WERI-Rb-1 (cell line): Measurements from ENCODE around the gene IFT52.

Experiments used
- DNase-seq: peaks from one replicate; pipeline ENCODE4 v3.0.0-alpha.2; 2020
- H3K27ac ChIP-seq: fragments of 250-450 bp; sonication (Bioruptor Pico); 2 replicates; pipeline ENCODE4 v1.5.1; 2020; ENCODE audit warnings: mild to moderate bottlenecking, moderate library complexity
- H3K27me3 ChIP-seq: fragments of 250-450 bp; sonication (Bioruptor Pico); 2 replicates; pipeline ENCODE4 v1.5.1; 2021; ENCODE audit warnings: mild to moderate bottlenecking, low read depth, moderate library complexity; ENCODE audit not compliant: insufficient read depth, severe bottlenecking
- H3K36me3 ChIP-seq: fragments of 250-450 bp; sonication (Bioruptor Pico); 2 replicates; pipeline ENCODE4 v1.5.1; 2020; ENCODE audit warnings: mild to moderate bottlenecking, moderate library complexity
- H3K4me3 ChIP-seq: 2 replicates; pipeline ENCODE4 v1.5.1; 2011; ENCODE audit warnings: low read depth, mild to moderate bottlenecking, control low read depth, low read length
- H3K9me3 ChIP-seq: fragments of 250-450 bp; sonication (Bioruptor Pico); 2 replicates; pipeline ENCODE4 v1.5.1; 2021; ENCODE audit warnings: mild to moderate bottlenecking, moderate library complexity; ENCODE audit not compliant: severe bottlenecking
- TF ChIP-seq, protein P1 (sequence below): IDR thresholded peaks from 2 replicates; pipeline ENCODE4 v1.5.1; 2011; ENCODE audit warnings: low read depth, mild to moderate bottlenecking, control low read depth, inconsistent platforms, low read length

Gene IFT52

DNA sequence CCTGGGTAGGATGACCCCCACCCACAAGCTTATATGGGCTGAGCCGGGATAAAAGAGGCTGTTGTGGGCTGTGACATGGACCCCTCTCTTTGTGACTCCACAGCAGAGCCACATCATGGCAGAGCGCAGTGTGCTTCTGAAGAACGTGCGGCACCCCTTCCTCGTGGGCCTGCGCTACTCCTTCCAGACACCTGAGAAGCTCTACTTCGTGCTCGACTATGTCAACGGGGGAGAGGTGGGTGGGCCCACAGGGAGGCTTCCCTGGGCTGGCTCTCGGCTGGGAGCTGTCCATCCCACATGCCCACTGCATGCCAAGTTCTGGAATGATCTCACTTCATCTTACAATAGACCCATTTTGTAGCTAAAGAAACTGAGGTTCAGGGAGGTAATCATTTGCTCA lies 21.5 kb upstream of the IFT52 start:
- TF ChIP-seq, protein P1, sequence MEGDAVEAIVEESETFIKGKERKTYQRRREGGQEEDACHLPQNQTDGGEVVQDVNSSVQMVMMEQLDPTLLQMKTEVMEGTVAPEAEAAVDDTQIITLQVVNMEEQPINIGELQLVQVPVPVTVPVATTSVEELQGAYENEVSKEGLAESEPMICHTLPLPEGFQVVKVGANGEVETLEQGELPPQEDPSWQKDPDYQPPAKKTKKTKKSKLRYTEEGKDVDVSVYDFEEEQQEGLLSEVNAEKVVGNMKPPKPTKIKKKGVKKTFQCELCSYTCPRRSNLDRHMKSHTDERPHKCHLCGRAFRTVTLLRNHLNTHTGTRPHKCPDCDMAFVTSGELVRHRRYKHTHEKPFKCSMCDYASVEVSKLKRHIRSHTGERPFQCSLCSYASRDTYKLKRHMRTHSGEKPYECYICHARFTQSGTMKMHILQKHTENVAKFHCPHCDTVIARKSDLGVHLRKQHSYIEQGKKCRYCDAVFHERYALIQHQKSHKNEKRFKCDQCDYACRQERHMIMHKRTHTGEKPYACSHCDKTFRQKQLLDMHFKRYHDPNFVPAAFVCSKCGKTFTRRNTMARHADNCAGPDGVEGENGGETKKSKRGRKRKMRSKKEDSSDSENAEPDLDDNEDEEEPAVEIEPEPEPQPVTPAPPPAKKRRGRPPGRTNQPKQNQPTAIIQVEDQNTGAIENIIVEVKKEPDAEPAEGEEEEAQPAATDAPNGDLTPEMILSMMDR, result no peak
- Histone ChIP-seq H3K4me3 (no peak overlapping the region), H3K9me3 (no peaks in the 10 kb centered on the region), H3K27me3 (no peaks in the 10 kb centered on the region), H3K27ac (no peak overlapping the region), H3K36me3 (no peaks in the 10 kb centered on the region)
- DNase-seq, result no peak

DNA sequence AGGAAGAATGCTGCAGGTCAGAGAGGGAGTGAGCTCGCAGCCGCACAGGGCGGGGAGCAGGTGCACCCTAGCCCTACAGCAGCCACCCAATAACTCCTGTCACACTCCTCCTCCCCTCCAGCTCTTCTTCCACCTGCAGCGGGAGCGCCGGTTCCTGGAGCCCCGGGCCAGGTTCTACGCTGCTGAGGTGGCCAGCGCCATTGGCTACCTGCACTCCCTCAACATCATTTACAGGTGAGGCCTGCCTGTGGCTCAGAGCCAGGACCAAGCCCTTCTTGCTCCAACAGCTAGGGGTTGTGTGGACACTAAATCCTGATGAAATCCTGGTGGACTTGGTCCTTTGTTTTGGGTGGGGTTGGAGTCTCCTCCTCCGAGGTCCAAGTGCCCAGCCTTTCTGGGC lies 20.2 kb upstream of the IFT52 start:
- H3K36me3 ChIP-seq, result no peaks in the 10 kb centered on the region
- DNase-seq, result no peak
- H3K27ac ChIP-seq, result no peak overlapping the region
- H3K4me3 ChIP-seq, result no peak overlapping the region
- no peaks in the 10 kb centered on the region for H3K9me3 ChIP-seq
- TF ChIP-seq, protein P1, result no peak
- no peaks in the 10 kb centered on the region for H3K27me3 ChIP-seq

DNA sequence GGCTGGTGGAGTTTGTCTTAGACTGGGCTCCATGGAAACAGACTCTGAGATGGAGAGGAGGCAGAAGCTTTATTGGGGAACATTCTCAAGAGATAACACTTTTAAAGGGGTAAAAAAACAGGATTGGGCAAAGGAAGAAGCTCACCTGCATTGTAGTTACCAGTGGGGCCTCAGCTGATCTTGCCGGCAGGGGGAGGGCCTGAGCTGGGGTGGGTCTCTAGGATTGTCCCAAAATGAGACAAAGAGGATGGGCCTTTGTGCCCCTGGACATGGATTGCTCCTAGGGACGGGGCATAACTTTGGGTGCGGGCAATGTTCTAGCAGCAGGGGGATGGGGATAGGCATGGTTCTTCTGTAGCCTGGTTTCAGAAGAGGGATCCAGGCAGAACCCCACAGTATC lies 19.4 kb upstream of the IFT52 start:
- DNase-seq, result no peak
- Histone ChIP-seq H3K27me3 (no peaks in the 10 kb centered on the region), H3K27ac (no peak overlapping the region), H3K4me3 (no peak overlapping the region), H3K36me3 (no peaks in the 10 kb centered on the region), H3K9me3 (no peaks in the 10 kb centered on the region)
- TF ChIP-seq, protein P1, result no peak

DNA sequence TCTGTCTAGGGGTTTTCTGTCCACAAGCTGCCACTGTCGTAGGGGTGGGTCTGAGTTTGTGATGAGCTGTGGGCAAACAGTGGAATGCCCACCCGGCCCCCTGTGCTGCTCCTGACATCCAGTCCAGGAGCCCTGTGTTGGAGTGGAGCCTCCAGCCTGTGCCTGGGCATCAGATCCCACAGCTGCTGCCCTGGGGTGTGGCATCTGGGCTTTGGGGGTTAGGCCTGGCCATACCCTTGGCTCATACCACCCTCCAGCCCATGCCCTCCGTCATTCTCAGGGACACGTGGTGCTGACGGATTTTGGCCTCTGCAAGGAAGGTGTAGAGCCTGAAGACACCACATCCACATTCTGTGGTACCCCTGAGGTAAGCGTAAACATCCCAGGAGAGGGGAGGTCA lies 19.0 kb upstream of the IFT52 start:
- H3K36me3 ChIP-seq, result no peaks in the 10 kb centered on the region

DNA sequence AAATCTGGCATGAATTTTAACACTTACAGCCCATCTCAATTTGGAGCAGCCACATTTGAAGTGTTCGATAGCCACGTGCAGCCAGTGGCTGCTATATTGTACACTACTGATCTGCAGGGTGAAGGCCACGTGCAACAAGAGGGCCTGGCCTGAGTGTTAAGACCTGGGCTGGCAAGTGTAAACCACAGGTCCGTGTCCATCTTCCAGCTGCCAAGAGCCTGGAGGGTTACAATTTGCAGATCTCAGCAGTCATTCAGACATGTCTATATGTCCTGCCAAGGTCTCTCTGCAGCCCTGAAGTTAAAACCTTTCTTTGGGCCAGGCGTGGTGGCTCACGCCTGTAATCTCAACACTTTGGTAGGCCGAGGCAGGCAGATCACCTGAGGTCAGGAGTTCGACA lies 17.8 kb upstream of the IFT52 start:
- TF ChIP-seq, protein P1, result no peak
- Histone ChIP-seq H3K27ac (no peak overlapping the region), H3K4me3 (no peak overlapping the region), H3K9me3 (no peaks in the 10 kb centered on the region), H3K36me3 (no peaks in the 10 kb centered on the region; the same call in 1 of the 2 replicates), H3K27me3 (no peaks in the 10 kb centered on the region)
- DNase-seq, result no peak

More for the DNA sequence above, 19.0 kb upstream of the IFT52 start:
- no peaks in the 10 kb centered on the region for H3K27me3 ChIP-seq
- no peaks in the 10 kb centered on the region for H3K9me3 ChIP-seq
- no peak overlapping the region for H3K27ac ChIP-seq
- no peak for DNase-seq
- H3K4me3 ChIP-seq, result no peak overlapping the region
- TF ChIP-seq, protein P1, result no peak

DNA sequence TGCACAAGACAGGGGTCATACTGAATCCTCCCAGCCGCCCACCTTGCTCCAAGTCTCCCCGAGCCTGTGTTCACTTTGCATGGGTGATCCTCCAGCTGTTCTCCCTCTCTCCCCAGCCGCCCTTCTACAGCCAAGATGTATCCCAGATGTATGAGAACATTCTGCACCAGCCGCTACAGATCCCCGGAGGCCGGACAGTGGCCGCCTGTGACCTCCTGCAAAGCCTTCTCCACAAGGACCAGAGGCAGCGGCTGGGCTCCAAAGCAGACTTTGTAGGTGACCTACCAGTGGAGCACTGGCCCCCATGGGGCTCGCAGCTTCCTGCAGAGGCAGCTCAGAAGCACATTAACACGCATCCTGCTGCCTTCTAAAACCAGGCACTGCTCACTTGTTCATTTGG lies 14.6 kb upstream of the IFT52 start:
- no peaks in the 10 kb centered on the region; the same call in 1 of the 2 replicates for H3K36me3 ChIP-seq
- no peak overlapping the region for H3K27ac ChIP-seq
- TF ChIP-seq, protein P1, result no peak
- no peak for DNase-seq
- H3K9me3 ChIP-seq, result no peaks in the 10 kb centered on the region
- no peak overlapping the region for H3K4me3 ChIP-seq
- no peaks in the 10 kb centered on the region for H3K27me3 ChIP-seq
